Activated CD4-positive, alpha-beta T cell treated with anti-CD3 and anti-CD28 coated beads, Interleukin-2, amount 10 ng/mL, durations not matched to agents 7 days and 5 days (primary cell): Measurements from ENCODE around the gene SLC9C2. TPM values are rescaled to one million over a fixed set of nuclear protein-coding genes. Genes with fewer than 3 reads are reported as not detected.
"Not testable (repeated sequence)": the region's sequence is repeated elsewhere in the genome, so short reads cannot be mapped to it uniquely, and the experiment has no call there.

Experiments
- CTCF ChIA-PET: fragments of 350-600 bp; sonication (Branson Sonifier 250); formaldehyde crosslinking; loops from one replicate; lab custom pipeline; 2021; ENCODE audit warnings: antibody characterized with exemption; lab: Charles Lee
- POLR2A ChIA-PET: fragments of 350-600 bp; sonication (Branson Sonifier 250); formaldehyde crosslinking; loops from one replicate; lab custom pipeline; 2021; ENCODE audit warnings: antibody characterized with exemption; lab: Charles Lee
- DNase-seq: peaks from one replicate; pipeline ENCODE4 v3.0.0-alpha.2; 2020
- H3K27ac Mint-ChIP-seq: one replicate; pipeline ENCODE4 v1.8.0; 2021; ENCODE audit warnings: mild to moderate bottlenecking, moderate library complexity, mixed read lengths
- H3K27me3 Mint-ChIP-seq: one replicate; pipeline ENCODE4 v1.8.0; 2021; ENCODE audit warnings: mixed read lengths
- H3K36me3 Mint-ChIP-seq: one replicate; pipeline ENCODE4 v1.8.0; 2021; ENCODE audit warnings: low read depth, mixed read lengths
- H3K4me1 Mint-ChIP-seq: one replicate; pipeline ENCODE4 v1.8.0; 2021; ENCODE audit warnings: mixed read lengths
- H3K4me3 Mint-ChIP-seq: one replicate; pipeline ENCODE4 v1.8.0; 2021; ENCODE audit warnings: mild to moderate bottlenecking, moderate library complexity, mixed read lengths
- H3K9me3 Mint-ChIP-seq: one replicate; pipeline ENCODE4 v1.8.0; 2021; ENCODE audit warnings: mixed read lengths
- total RNA-seq, 2 experiments: library from RNA; stranded (reverse); gene quantifications; one replicate each; pipeline ENCODE4 v1.2.3, GENCODE V29; 2021

SLC9C2 gene
- total RNA-seq: not detected

- Mint-ChIP-seq H3K27ac (no peak within 1 kb of the TSS), H3K4me3 (no peak within 1 kb of the TSS), H3K27me3 (peaks cover 5% of the 10 kb centered on the region), H3K36me3 (no peaks in the 10 kb centered on the region), H3K9me3 (no peaks in the 10 kb centered on the region), H3K4me1 (peaks cover 5% of the 10 kb centered on the region)
- DNase-seq: no peak
- POLR2A ChIA-PET: interaction anchor here (0.7 kb wide), 1 partner anchor 1161 kb away, joined by 9 read pairs; no protein-coding TSS in a partner anchor
- CTCF ChIA-PET: interaction anchor here (0.7 kb wide), 2 partner anchors 92 to 122 kb away, joined by 3 read pairs; no protein-coding TSS in a partner anchor
Measured at GRCh38 chr1:173603056-173603591, at the start of gene SLC9C2. TSS of gene SLC9C2 (minus strand) at chr1:173603072. CDS start at chr1:173601776, 1,296 bp downstream.

GRCh38 chr1:173648880-173649605 lies 46.2 kb upstream of the SLC9C2 start:
- Mint-ChIP-seq H3K4me1 (no peaks in the 10 kb centered on the region), H3K9me3 (no peaks in the 10 kb centered on the region), H3K27me3 (peaks cover 30% of the 10 kb centered on the region), H3K4me3 (no peak overlapping the region), H3K27ac (no peak overlapping the region), H3K36me3 (no peaks in the 10 kb centered on the region)
- POLR2A ChIA-PET: no interaction called here
- no peak for DNase-seq
- CTCF ChIA-PET: no interaction called here

GRCh38 chr1:173646656-173647055 lies 43.8 kb upstream of the SLC9C2 start:
- peaks cover 14% of the 10 kb centered on the region for H3K27me3 Mint-ChIP-seq
- H3K9me3 Mint-ChIP-seq: no peaks in the 10 kb centered on the region
- no peaks in the 10 kb centered on the region for H3K4me1 Mint-ChIP-seq
- H3K36me3 Mint-ChIP-seq: no peaks in the 10 kb centered on the region
- POLR2A ChIA-PET: no interaction called here
- H3K27ac Mint-ChIP-seq: no peak overlapping the region
- H3K4me3 Mint-ChIP-seq: no peak overlapping the region
- no peak for DNase-seq
- CTCF ChIA-PET: interaction anchor here (1.5 kb wide), 1 partner anchor 10 kb away, joined by 4 read pairs; no protein-coding TSS in a partner anchor

GRCh38 chr1:173642450-173643139 lies 39.7 kb upstream of the SLC9C2 start:
- H3K4me1 Mint-ChIP-seq, H3K36me3 Mint-ChIP-seq, H3K27ac Mint-ChIP-seq, H3K4me3 Mint-ChIP-seq, DNase-seq, H3K27me3 Mint-ChIP-seq, H3K9me3 Mint-ChIP-seq, POLR2A ChIA-PET: not testable (repeated sequence)
- CTCF ChIA-PET: interaction anchor here (0.6 kb wide), 1 partner anchor 617 kb away, joined by 3 read pairs; no protein-coding TSS in a partner anchor

- no peak overlapping the region for H3K27ac Mint-ChIP-seq
- POLR2A ChIA-PET: no interaction called here
Measured at GRCh38 chr1:173639102-173639501, 36.2 kb upstream of the SLC9C2 start.

GRCh38 chr1:173638043-173639021 lies 35.5 kb upstream of the SLC9C2 start:
- Mint-ChIP-seq H3K9me3 (peaks cover 3% of the 10 kb centered on the region), H3K36me3 (no peaks in the 10 kb centered on the region)
- CTCF ChIA-PET: no interaction called here

More at GRCh38 chr1:173639102-173639501, 36.2 kb upstream of the SLC9C2 start:
- Mint-ChIP-seq H3K27me3 (peaks cover 9% of the 10 kb centered on the region), H3K9me3 (peaks cover 3% of the 10 kb centered on the region), H3K4me3 (no peak overlapping the region), H3K36me3 (no peaks in the 10 kb centered on the region), H3K4me1 (no peaks in the 10 kb centered on the region)
- CTCF ChIA-PET: no interaction called here
- DNase-seq: no peak

GRCh38 chr1:173637236-173638042 lies 34.6 kb upstream of the SLC9C2 start:
- H3K27ac Mint-ChIP-seq, CTCF ChIA-PET, H3K9me3 Mint-ChIP-seq, H3K4me3 Mint-ChIP-seq, H3K36me3 Mint-ChIP-seq, POLR2A ChIA-PET, DNase-seq, H3K4me1 Mint-ChIP-seq: not testable (repeated sequence)
- H3K27me3 Mint-ChIP-seq: peaks cover 16% of the 10 kb centered on the region

More at GRCh38 chr1:173638043-173639021, 35.5 kb upstream of the SLC9C2 start:
- Mint-ChIP-seq H3K4me1 (no peaks in the 10 kb centered on the region), H3K4me3 (no peak overlapping the region), H3K27ac (no peak overlapping the region), H3K27me3 (peaks cover 10% of the 10 kb centered on the region)
- POLR2A ChIA-PET: no interaction called here
- no peak for DNase-seq

- H3K4me1 Mint-ChIP-seq: no peaks in the 10 kb centered on the region
- H3K4me3 Mint-ChIP-seq: no peak within 1 kb of the TSS
- H3K36me3 Mint-ChIP-seq: no peaks in the 10 kb centered on the region
- H3K27ac Mint-ChIP-seq: no peak within 1 kb of the TSS
- peaks cover 26% of the 10 kb centered on the region for H3K27me3 Mint-ChIP-seq
- POLR2A ChIA-PET: no interaction called here
- CTCF ChIA-PET: no interaction called here
- DNase-seq: no peak
- H3K9me3 Mint-ChIP-seq: peaks cover 3% of the 10 kb centered on the region
Measured at GRCh38 chr1:173635116-173635515, 32.2 kb upstream of the SLC9C2 start, which contains the start of gene TEX50. TSS of gene TEX50 (plus strand) at chr1:173635338. CDS start at chr1:173635522, 184 bp downstream.

GRCh38 chr1:173628888-173629287 lies 26.0 kb upstream of the SLC9C2 start:
- Mint-ChIP-seq H3K36me3 (no peaks in the 10 kb centered on the region), H3K4me3 (no peak overlapping the region), H3K27ac (no peak overlapping the region), H3K9me3 (no peaks in the 10 kb centered on the region), H3K27me3 (peaks cover 17% of the 10 kb centered on the region), H3K4me1 (no peaks in the 10 kb centered on the region)
- CTCF ChIA-PET: no interaction called here
- peak; percentile 6 for DNase-seq
- POLR2A ChIA-PET: no interaction called here

- no peak overlapping the region for H3K4me3 Mint-ChIP-seq
- H3K27me3 Mint-ChIP-seq: peaks cover 11% of the 10 kb centered on the region
- CTCF ChIA-PET: interaction anchor here (0.6 kb wide), 1 partner anchor 20 kb away, joined by 3 read pairs; no protein-coding TSS in a partner anchor
- H3K9me3 Mint-ChIP-seq: no peaks in the 10 kb centered on the region
- H3K36me3 Mint-ChIP-seq: no peaks in the 10 kb centered on the region
- H3K27ac Mint-ChIP-seq: no peak overlapping the region
- no peaks in the 10 kb centered on the region for H3K4me1 Mint-ChIP-seq
- DNase-seq: no peak
- POLR2A ChIA-PET: no interaction called here
Measured at GRCh38 chr1:173627269-173627668, 24.4 kb upstream of the SLC9C2 start.

GRCh38 chr1:173616859-173617258 lies 14.0 kb upstream of the SLC9C2 start:
- Mint-ChIP-seq H3K4me1 (no peaks in the 10 kb centered on the region), H3K4me3 (no peak overlapping the region), H3K9me3 (peaks cover 18% of the 10 kb centered on the region), H3K36me3 (peaks cover 6% of the 10 kb centered on the region), H3K27ac (no peak overlapping the region), H3K27me3 (peaks cover 19% of the 10 kb centered on the region)
- DNase-seq: no peak
- ChIA-PET POLR2A (no interaction called here), CTCF (no interaction called here)
